GM19438 (cell line): Measurements from ENCODE around the gene RUNX2.

Source experiments
- ATAC-seq: cut with Tn5 transposase; IDR thresholded peaks from one replicate; pipeline ENCODE4 v1.9.1; 2021; ENCODE audit warnings: low read depth; ENCODE audit not compliant: unreplicated experiment

The RUNX2 gene

GRCh38 chr6:45606831-45607400, 278.8 kb downstream of the RUNX2 start:
- no peak for ATAC-seq

- no peak for ATAC-seq
Observed at GRCh38 chr6:45607798-45608197, 279.7 kb downstream of the RUNX2 start.

DNA sequence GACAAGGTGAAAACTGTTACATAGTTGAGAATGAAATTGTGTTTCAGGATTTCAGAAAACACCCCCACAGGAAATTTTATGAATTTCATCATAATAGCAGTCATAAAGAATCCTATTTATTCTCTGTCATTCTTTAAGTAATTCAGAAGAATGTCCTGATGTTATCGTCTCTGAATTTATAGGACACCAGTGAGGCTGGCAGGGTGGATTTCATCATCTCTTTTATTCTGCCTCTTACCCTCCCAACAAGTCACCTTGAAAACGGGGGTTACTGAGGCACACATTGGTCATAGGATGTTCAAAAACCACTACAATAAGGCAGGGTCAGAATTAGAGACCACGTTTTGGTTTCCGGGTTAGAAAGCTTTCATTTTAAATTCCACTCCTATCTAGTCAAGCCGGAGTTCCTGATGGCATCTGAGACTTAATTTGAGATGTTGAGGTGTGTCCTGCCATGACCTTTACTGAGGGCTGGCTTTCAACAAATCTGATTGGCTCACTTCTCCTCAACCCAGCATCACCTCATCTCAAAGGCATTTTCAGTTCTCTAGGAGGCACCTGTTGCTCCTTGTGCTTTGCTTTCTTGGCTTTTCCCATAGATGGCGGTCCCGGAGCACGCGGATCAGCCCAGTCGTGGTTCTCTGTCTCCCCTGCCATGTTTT, 280.3 kb downstream of the RUNX2 start:
- no peak for ATAC-seq

- ATAC-seq: no peak
Observed at GRCh38 chr6:45609141-45609638, 281.1 kb downstream of the RUNX2 start.

DNA sequence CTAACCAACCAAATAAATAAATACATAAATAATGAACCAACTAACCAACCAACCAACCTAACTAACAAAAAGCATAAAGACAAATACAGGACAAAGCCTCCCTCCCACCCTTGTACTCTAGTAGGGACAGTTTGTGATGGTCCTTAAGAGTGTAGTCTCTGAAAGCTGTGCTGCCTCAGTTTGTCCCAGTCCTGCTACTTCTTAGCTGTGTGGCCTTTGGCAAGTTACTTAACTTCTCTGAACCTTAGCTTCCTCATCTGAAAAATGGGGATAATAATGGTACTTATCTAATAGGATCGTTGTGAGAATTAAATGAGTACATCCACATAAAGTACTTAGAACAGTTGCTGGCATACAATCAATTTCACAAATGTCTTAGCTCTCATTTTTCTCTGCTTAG, 282.2 kb downstream of the RUNX2 start:
- no peak for ATAC-seq

DNA sequence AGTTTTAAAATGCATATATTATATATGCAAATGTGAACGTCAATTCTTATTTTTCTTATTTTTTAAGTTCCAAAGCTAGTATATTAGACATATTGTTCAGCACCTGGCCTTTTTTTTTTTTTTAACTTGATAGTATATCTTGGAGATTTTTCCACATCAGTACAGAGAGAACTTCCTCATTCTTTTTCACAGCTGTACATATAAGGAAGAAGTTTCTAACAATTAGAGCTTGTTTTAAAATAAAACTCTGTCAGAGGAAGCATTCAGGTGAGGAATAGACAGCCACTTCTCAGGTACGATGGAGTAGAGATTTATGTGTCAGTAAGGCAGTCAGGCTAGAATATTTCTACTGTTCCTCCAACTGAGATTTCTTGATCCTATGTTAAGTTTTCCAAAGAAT, 282.7 kb downstream of the RUNX2 start:
- no peak for ATAC-seq

- ATAC-seq: no peak
Observed at GRCh38 chr6:45611491-45611890, 283.4 kb downstream of the RUNX2 start.

DNA sequence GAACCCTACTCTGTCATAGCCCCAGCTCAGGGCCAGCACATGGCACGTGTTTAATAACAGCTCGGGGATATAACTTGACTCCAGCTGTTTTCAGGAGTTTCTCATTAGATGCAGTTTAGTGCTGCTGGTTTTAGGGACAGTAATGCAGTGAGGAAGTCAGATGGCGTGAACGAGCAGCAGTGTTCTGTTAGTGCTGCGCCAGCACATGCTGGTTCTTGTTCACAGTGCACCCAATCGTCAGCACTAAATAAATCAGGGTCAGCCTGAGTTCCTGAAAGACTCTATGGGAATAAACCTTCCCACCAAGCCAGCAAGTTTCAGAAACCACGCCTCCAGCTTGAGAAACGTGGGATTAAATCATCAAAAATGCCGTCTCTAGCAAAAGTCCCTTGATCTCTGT, 285.5 kb downstream of the RUNX2 start:
- no peak for ATAC-seq

GRCh38 chr6:45614488-45615285, 286.6 kb downstream of the RUNX2 start:
- ATAC-seq: no peak

DNA sequence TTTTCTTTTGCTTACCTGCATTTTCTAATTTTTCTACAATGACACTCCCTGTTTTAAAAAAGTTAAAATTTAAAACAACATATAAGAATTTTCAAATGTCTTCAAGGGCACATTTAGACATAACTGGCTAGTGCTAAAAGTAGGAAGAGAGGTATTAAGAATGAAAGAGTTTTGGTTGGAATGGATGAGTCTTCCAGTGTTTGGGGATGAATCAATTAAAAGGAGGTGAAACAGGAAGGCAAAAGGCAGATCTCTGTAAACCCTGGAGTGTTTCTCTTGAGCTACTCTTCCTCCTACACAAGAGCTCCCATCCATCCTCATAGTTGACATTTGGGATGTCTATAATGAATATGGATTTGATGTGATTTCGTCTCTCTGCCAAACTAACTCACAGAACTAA, 288.1 kb downstream of the RUNX2 start:
- ATAC-seq: no peak

DNA sequence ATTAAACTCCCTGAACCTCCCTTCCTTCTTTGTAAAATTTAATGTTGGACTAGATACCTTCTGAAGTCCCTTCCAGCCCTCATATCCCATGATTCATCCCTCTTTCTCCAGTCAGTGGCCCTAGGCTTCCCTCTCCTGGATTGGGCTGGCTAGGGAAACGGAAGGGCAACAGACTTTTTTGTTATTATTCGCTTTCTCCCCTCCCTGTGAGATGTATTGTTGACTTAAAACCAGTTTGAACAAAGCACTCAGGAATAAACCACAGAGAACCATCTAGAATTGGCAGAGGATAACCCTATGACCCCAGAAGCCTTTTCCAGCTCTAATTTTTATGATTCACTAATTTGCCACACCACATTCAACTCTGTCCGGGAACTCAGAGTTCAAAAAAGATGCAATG, 289.3 kb downstream of the RUNX2 start:
- ATAC-seq: no peak

- ATAC-seq: no peak
Observed at GRCh38 chr6:45618259-45618658, 290.1 kb downstream of the RUNX2 start.

DNA sequence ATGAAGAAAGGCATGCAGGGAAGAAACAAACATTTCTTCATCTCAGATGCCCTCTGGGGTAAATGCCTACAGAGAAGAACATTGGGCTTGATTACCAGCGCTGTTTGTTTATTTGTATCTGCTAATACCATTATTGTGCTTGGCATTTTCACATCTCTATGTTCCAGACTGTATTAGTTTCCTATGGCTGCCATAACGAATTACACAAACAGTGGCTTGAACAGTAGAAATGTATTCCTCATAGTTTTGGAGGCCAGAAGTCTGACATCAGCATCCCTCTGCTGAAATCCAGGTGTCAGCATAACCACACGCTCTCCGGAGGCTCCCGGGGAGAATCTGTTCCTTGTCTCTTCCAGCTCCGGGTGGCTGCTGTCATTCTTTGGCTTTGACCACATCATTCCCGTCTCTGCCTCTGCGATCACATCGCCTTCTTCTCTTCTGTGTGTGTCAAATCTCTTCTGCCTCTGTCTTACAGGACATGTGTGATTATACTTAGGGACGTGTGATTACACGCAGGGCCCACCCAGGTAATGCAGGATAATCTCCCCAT, 291.2 kb downstream of the RUNX2 start:
- ATAC-seq: no peak

GRCh38 chr6:45619994-45620471, 291.9 kb downstream of the RUNX2 start:
- no peak for ATAC-seq

- ATAC-seq: no peak
Observed at GRCh38 chr6:45624228-45624627, 296.1 kb downstream of the RUNX2 start.

DNA sequence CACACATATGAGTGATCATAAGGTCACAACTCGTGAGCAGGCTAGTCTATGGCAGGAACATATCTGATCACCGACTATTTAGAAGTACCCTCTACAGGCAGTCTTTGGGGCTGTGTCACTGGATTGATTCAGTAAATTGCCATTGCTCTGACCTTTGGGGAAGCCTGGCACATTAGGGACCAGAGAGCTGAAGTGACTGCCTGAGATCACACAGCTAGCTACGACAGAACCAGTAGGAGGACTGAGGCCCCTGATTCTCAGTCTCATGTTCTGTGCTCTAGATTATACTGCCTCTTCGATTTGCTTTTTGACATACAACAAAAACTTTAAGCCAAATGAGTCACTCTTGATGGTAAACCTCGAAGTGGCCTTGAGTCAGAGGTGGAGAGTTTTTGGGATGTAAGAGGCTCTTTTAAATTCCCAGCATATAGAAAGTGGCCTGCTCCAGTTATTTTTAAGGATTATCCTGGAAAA, 297.1 kb downstream of the RUNX2 start:
- no peak for ATAC-seq

- no peak for ATAC-seq
Observed at GRCh38 chr6:45626087-45626891, 298.2 kb downstream of the RUNX2 start.

DNA sequence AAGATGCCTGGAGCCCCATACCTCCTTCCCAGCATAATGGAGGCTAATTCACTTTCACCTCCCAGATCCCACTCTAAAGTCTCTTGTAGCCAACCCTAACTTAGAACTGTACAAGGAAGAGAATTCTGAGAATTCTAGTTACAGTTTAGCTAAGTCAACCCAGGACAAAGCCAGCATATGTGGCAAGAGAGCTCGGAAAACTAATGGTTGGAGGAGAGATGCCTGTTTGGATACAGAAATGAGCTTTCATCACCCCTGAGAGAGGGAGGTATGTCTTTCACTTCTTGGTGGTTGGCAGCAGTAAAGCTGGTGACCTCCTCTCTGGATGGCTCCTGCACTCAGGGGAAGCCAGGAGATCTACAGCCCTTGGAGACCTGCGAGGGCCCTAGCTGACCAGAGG, 302.2 kb downstream of the RUNX2 start:
- ATAC-seq: no peak

GRCh38 chr6:45630801-45631200, 302.7 kb downstream of the RUNX2 start:
- ATAC-seq: no peak

- ATAC-seq: no peak
Observed at GRCh38 chr6:45631396-45631795, 303.3 kb downstream of the RUNX2 start.
